Cortex of kidney (tissue), 1 donor: Measurements from ENCODE around the gene CALN1.
"Not testable (repeated sequence)": the region's sequence is repeated elsewhere in the genome, so short reads cannot be mapped to it uniquely, and the experiment has no call there.

Experiments
- DNase-seq: peaks from one replicate; lab custom pipeline; 2025; lab: John Stamatoyannopoulos, UW

Gene CALN1

GRCh38 chr7:72408966-72409637 lies 3.0 kb downstream of the CALN1 start:
- no peak for DNase-seq

GRCh38 chr7:72406820-72407403 lies 5.2 kb downstream of the CALN1 start:
- DNase-seq: no peak

GRCh38 chr7:72405871-72406270 lies 6.3 kb downstream of the CALN1 start:
- DNase-seq: no peak

- DNase-seq: no peak
These were observed 6.7 kb downstream of the CALN1 start for GRCh38 chr7:72405418-72405817.

GRCh38 chr7:72404743-72405142 lies 7.4 kb downstream of the CALN1 start:
- DNase-seq: no peak

- DNase-seq: no peak
These were observed 8.6 kb downstream of the CALN1 start for GRCh38 chr7:72403458-72404076.

GRCh38 chr7:72394016-72394415 lies 18.1 kb downstream of the CALN1 start:
- no peak for DNase-seq

- no peak for DNase-seq
These were observed 20.2 kb downstream of the CALN1 start for GRCh38 chr7:72391821-72392377.

GRCh38 chr7:72386118-72386517 lies 26.0 kb downstream of the CALN1 start:
- no peak for DNase-seq

- DNase-seq: no peak
These were observed 49.9 kb downstream of the CALN1 start for GRCh38 chr7:72362246-72362645.

GRCh38 chr7:72345208-72345727 lies 66.9 kb downstream of the CALN1 start:
- no peak for DNase-seq

GRCh38 chr7:72343991-72344390 lies 68.1 kb downstream of the CALN1 start:
- no peak for DNase-seq

GRCh38 chr7:72343354-72343753 lies 68.8 kb downstream of the CALN1 start:
- DNase-seq: not testable (repeated sequence)

GRCh38 chr7:72337390-72338167 lies 74.6 kb downstream of the CALN1 start:
- no peak for DNase-seq

GRCh38 chr7:72336632-72337389 lies 75.3 kb downstream of the CALN1 start:
- DNase-seq: no peak

GRCh38 chr7:72336382-72336631 lies 75.8 kb downstream of the CALN1 start:
- DNase-seq: no peak

GRCh38 chr7:72335561-72336381 lies 76.4 kb downstream of the CALN1 start:
- no peak for DNase-seq

GRCh38 chr7:72334698-72335097 lies 77.4 kb downstream of the CALN1 start:
- DNase-seq: no peak

GRCh38 chr7:72334066-72334465 lies 78.1 kb downstream of the CALN1 start:
- no peak for DNase-seq

- DNase-seq: no peak
These were observed 85.3 kb downstream of the CALN1 start for GRCh38 chr7:72326811-72327210.

GRCh38 chr7:72326365-72326764 lies 85.8 kb downstream of the CALN1 start:
- no peak for DNase-seq
